KMS-11 (cell line): ENCODE measurements around the gene LRATD1.

ENCODE experiments used
- H2AFZ ChIP-seq: fragments of 200-600 bp; sonication (generic); 2 replicates; pipeline ENCODE4 v1.6.1; 2016; ENCODE audit warnings: antibody characterized with exemption, mixed run types, low read depth
- H3K27ac ChIP-seq: fragments of 200-600 bp; sonication (generic); 2 replicates; pipeline ENCODE4 v1.6.1; 2016; ENCODE audit warnings: mild to moderate bottlenecking, mixed run types
- H3K27me3 ChIP-seq: fragments of 200-600 bp; sonication (generic); 2 replicates; pipeline ENCODE4 v1.6.1; 2017; ENCODE audit warnings: mild to moderate bottlenecking, low read depth, mixed run types, moderate library complexity; ENCODE audit not compliant: insufficient read depth
- H3K36me3 ChIP-seq: fragments of 200-600 bp; sonication (generic); 2 replicates; pipeline ENCODE4 v1.6.1; 2017; ENCODE audit warnings: mild to moderate bottlenecking, mixed run types; ENCODE audit not compliant: insufficient read depth
- H3K4me1 ChIP-seq: fragments of 200-600 bp; sonication (generic); 2 replicates; pipeline ENCODE4 v1.6.1; 2016; ENCODE audit warnings: mild to moderate bottlenecking, low read depth, mixed run types; ENCODE audit not compliant: poor library complexity, severe bottlenecking
- H3K4me2 ChIP-seq: fragments of 200-600 bp; sonication (generic); 2 replicates; pipeline ENCODE4 v1.7.0; 2016; ENCODE audit warnings: mild to moderate bottlenecking, mixed run types
- H3K4me3 ChIP-seq: fragments of 200-600 bp; sonication (generic); IDR thresholded peaks from 2 replicates; pipeline ENCODE4 v1.6.1; 2017; ENCODE audit warnings: low read depth, low read length, mixed read lengths; ENCODE audit not compliant: insufficient read depth
- H3K79me2 ChIP-seq: fragments of 200-600 bp; sonication (generic); 2 replicates; pipeline ENCODE4 v1.6.1; 2016; ENCODE audit warnings: low read depth, mixed run types; ENCODE audit not compliant: insufficient read depth
- H3K9ac ChIP-seq: fragments of 200-600 bp; sonication (generic); 2 replicates; pipeline ENCODE4 v1.6.1; 2016; ENCODE audit warnings: mild to moderate bottlenecking, mixed run types
- H4K20me1 ChIP-seq: fragments of 200-600 bp; sonication (generic); 2 replicates; pipeline ENCODE4 v1.6.1; 2016; ENCODE audit warnings: mild to moderate bottlenecking, mixed run types; ENCODE audit not compliant: insufficient read depth
- CTCF ChIP-seq: fragments of 200-600 bp; sonication (generic); conservative IDR thresholded peaks from 2 replicates; pipeline ENCODE4 v1.6.1; 2017; ENCODE audit warnings: low read depth, mild to moderate bottlenecking, antibody characterized with exemption, low read length, moderate library complexity, mixed read lengths

Gene LRATD1

GRCh38 chr2:14678761-14679160, 46.2 kb downstream of the LRATD1 start:
- H3K79me2 ChIP-seq, result no peaks in the 10 kb centered on the region
- H3K4me2 ChIP-seq, result no peak overlapping the region
- H3K4me3 ChIP-seq, result no peak overlapping the region
- H3K27me3 ChIP-seq, result no peaks in the 10 kb centered on the region
- no peak overlapping the region for H3K9ac ChIP-seq
- H3K36me3 ChIP-seq, result no peaks in the 10 kb centered on the region
- H4K20me1 ChIP-seq, result no peaks in the 10 kb centered on the region
- no peaks in the 10 kb centered on the region for H3K4me1 ChIP-seq
- H3K27ac ChIP-seq, result no peak overlapping the region
- no peak for TF ChIP-seq CTCF
- H2AFZ ChIP-seq, result no peak overlapping the region

- no peaks in the 10 kb centered on the region for H4K20me1 ChIP-seq
- H3K27ac ChIP-seq, result no peak overlapping the region
- H2AFZ ChIP-seq, result no peak overlapping the region
- no peaks in the 10 kb centered on the region for H3K79me2 ChIP-seq
- TF ChIP-seq CTCF, result no peak
- no peak overlapping the region for H3K4me3 ChIP-seq
- no peak overlapping the region for H3K9ac ChIP-seq
- H3K36me3 ChIP-seq, result no peaks in the 10 kb centered on the region
- H3K27me3 ChIP-seq, result no peaks in the 10 kb centered on the region
- no peak overlapping the region for H3K4me2 ChIP-seq
- no peaks in the 10 kb centered on the region for H3K4me1 ChIP-seq
Observed at GRCh38 chr2:14681608-14682007, 49.1 kb downstream of the LRATD1 start.
